GM13977 (cell line): ENCODE data around the gene CATSPERE.

ENCODE experiments used
- DNase-seq: peaks from one replicate; pipeline ENCODE4 v3.0.0; 2012; ENCODE audit warnings: low spot score
- in situ Hi-C: fragments of 300-500 bp; cut with MboI; formaldehyde crosslinking; loops from one replicate; pipeline ENCODE4 v1.12.0; 2022; ENCODE audit warnings: low sequenced_read_pairs, low pct_unique_long_range_greater_than_20kb, mixed read lengths, inconsistent platforms; ENCODE audit not compliant: unreplicated experiment
- TF ChIP-seq, protein P1 (sequence below): IDR thresholded peaks from 2 replicates; pipeline ENCODE4 v1.5.1; 2012; ENCODE audit warnings: mild to moderate bottlenecking, control low read depth; ENCODE audit not compliant: insufficient read depth; ENCODE audit errors: extremely low read depth, missing control alignments

CATSPERE gene

DNA sequence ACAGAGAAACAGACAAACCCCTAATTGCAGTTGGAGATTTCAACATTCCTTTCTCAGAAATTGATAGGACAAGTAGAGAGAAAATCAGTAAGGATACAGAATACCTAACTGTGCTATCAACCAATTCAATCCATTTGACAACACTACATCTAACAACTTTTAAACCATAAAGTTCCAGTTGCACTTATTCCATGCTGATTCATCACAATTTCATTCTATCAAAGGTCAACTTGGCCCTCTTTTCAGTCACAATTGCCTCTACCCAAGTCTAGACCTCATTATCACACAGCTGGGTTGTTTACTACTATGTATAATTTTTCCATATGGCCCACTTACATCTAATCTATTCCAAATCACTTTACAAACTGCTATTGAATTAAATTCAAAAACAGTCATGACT is 172.1 kb downstream of the CATSPERE start:
- in situ Hi-C loops: no loop called here

DNA sequence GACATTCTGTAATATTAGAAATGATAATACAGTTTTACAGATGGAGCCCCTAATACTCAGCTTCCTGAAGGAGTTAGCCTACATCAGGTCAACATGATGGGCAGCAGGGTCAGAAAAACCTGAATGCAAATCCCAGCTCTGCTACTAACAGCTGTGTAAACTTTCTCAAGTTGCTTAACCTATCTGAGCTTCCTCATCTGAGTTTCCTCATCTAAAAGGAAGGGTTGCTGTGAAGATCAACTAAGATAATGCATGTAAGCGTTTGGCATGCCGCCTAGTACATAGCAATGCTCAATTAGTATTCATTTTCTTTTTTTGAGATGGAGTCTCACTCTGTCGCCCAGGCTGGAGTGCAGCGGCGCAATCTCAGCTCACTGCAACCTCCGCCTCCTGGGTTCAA is 173.5 kb downstream of the CATSPERE start:
- in situ Hi-C loops: no loop called here
- no peak for DNase-seq
- TF ChIP-seq, protein P1, sequence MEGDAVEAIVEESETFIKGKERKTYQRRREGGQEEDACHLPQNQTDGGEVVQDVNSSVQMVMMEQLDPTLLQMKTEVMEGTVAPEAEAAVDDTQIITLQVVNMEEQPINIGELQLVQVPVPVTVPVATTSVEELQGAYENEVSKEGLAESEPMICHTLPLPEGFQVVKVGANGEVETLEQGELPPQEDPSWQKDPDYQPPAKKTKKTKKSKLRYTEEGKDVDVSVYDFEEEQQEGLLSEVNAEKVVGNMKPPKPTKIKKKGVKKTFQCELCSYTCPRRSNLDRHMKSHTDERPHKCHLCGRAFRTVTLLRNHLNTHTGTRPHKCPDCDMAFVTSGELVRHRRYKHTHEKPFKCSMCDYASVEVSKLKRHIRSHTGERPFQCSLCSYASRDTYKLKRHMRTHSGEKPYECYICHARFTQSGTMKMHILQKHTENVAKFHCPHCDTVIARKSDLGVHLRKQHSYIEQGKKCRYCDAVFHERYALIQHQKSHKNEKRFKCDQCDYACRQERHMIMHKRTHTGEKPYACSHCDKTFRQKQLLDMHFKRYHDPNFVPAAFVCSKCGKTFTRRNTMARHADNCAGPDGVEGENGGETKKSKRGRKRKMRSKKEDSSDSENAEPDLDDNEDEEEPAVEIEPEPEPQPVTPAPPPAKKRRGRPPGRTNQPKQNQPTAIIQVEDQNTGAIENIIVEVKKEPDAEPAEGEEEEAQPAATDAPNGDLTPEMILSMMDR: no peak

More for the DNA sequence above, 172.1 kb downstream of the CATSPERE start:
- TF ChIP-seq, protein P1: no peak
- no peak for DNase-seq

DNA sequence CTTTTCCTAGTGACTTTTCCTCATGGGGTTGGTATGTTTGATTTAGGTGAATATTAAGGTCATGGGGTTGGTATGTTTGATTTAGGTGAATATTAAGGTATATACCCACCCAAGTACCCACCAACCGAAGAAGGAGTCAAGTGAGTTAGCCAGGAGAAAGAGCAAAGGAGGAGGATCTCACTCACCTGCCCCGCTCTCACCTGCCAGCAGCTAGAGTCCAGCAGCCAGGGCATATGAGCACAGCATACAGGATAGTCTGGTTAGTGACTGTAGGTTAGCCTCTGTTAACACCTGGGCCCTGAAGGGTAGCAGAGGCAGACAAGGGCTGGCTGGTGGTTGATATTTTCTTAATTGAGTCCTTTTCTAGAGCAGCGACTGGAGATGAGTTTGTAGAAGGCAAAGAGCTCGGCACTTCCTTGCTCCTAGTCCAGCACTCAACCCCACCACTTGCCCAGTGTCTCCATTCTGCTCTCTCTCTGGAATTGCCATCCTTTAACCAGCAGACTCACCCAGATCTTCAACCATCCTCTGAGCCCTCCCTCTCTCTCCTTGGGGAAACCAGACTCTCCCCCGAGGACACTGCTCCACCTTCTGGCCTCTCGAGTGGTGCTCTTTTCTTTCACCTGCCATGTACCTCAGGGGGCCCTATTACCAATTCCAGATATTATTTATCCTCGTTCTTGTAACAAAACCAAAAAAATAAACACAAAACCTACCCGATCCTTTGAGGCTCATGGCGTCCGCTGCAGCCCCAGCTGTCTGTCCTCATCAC is 175.6 kb downstream of the CATSPERE start:
- DNase-seq: no peak
- TF ChIP-seq, protein P1: no peak
- in situ Hi-C loops: no loop called here

DNA sequence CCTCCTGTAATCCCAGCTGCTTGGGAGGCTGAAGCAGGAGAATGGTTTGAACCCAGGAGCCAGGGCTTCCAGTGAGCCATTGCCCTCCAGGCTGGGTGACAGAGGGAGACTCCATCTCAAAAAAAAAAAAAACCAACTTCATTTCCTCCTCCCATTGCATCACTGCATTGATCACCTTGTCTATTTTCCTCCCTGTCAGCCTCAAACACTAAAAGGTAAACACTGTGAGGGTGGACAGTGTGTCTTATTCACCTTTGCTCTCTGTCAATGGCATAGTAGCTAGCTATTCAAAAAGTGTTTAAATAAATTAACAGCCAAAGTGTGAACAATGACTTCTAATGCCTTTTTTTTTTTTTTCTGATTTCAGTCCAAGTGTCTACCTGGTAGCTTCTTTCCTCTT is 178.5 kb downstream of the CATSPERE start:
- TF ChIP-seq, protein P1: no peak
- no peak for DNase-seq
- in situ Hi-C loops: no loop called here

DNA sequence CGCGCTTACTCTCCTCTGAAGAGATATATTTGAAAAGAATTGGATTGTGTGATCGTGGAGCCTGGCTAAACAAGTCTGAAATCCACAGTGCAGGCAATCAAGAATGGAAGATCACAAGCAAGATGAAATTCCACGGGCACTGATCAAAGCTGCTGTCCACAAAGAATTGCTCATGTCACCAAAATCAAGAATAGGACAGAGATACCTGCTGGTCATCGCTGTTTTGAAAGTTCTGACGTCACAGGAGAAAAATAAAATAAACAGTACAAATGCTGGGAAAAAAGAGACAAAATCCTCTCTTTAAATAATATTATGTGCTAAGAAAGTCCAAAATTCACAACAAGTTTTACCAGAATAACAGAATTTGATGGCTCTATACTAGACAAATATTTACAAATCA is 179.8 kb downstream of the CATSPERE start:
- DNase-seq: no peak
- in situ Hi-C loops: no loop called here
- TF ChIP-seq, protein P1: no peak

DNA sequence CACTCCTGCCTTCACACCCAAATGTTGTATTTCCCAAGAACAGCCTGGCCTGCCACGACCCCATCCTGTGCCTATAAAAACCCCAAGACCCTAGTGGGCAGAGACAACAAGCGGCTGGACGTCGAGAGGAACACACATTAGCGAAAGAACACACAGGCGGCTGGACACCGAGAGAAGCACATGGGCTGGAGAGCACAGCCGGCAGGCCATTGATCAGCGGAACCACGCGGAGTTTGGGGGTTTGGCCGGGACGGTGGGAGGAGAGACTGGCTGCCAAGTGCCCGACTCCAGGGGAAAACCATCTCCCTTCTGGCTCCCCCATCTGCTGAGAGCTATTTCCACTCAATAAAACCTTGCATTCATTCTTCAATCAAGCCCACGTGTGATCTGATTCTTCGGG is 181.5 kb downstream of the CATSPERE start:
- in situ Hi-C loops: no loop called here
- TF ChIP-seq, protein P1: no peak

DNA sequence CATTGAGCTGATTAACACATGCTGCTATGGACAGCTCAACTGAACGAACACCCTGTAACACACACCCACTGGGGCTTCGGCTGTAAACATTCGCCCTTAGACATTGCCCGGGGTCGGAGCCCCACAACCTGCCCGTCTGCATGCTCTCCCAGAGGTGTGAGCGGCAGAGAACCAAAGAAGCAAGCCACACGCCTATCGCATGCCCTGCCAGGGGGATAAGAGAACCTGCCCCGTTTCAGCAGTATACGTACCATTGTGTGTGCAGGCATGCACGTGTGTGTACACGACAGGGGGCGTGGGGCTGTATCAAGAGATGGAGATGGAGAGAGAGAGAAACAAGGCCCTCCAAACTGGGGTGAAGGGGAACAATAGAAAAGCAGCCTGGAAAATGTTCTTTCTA is 181.9 kb downstream of the CATSPERE start:
- in situ Hi-C loops: no loop called here
- no peak for DNase-seq
- TF ChIP-seq, protein P1: no peak

More for the DNA sequence above, 181.5 kb downstream of the CATSPERE start:
- no peak for DNase-seq
